Right atrium auricular region (tissue), 2 donors: Measurements from ENCODE around the gene LRP6. TPM values are rescaled to one million over a fixed set of nuclear protein-coding genes. Genes with fewer than 3 reads are reported as not detected.
"Not testable (repeated sequence)": the region's sequence is repeated elsewhere in the genome, so short reads cannot be mapped to it uniquely, and the experiment has no call there.

Experiments
- DNase-seq: peaks from one replicate; pipeline ENCODE4 v3.0.0-alpha.2; 2019; ENCODE audit warnings: low spot score
- H3K27ac ChIP-seq, 2 donors: fragments of 200-600 bp; sonication (generic); 1 replicate in 1 of 2; 2 replicates in 1 of 2; pipeline ENCODE4 v1.5.1; 2016 to 2019
- H3K27me3 ChIP-seq, 2 donors: fragments of 200-600 bp; sonication (generic); one replicate each; pipeline versions ENCODE4 v1.5.1 to v1.6.0; 2017 to 2019
- H3K36me3 ChIP-seq: fragments of 200-600 bp; sonication (generic); one replicate; pipeline ENCODE4 v1.5.1; 2016
- H3K4me1 ChIP-seq, 2 donors: fragments of 200-600 bp; sonication (generic); one replicate each; pipeline versions ENCODE4 v1.5.1 to v1.6.0; 2017 to 2019
- H3K4me3 ChIP-seq, 2 donors: fragments of 200-600 bp; sonication (generic); 1 replicate in 1 of 2; 2 replicates in 1 of 2; pipeline ENCODE4 v1.5.1; 2017 to 2019; ENCODE audit warnings: mild to moderate bottlenecking in 1 of 2, moderate library complexity in 1 of 2
- H3K9me3 ChIP-seq, 2 donors: fragments of 200-600 bp; sonication (generic); one replicate each; pipeline ENCODE4 v1.5.1; 2019
- CTCF ChIP-seq, 2 donors: fragments of 200-600 bp; sonication (generic); IDR thresholded peaks; one replicate each; pipeline ENCODE4 v1.5.1; 2019; ENCODE audit warnings: antibody characterized with exemption in 2 of 2
- total RNA-seq, 2 donors: library from RNA; depleted of rRNA; stranded (reverse); fragments of >200 nt; gene quantifications; one replicate each; pipeline ENCODE4 v1.1.0, GENCODE V29; 2016

The LRP6 gene
- total RNA-seq, 2 donors from 2014 or later: 16.5 to 21.3 TPM

- no peak for TF ChIP-seq CTCF (IDR thresholded peaks at IDR 0.05)
- DNase-seq: no peak
- Histone ChIP-seq H3K9me3 (no peaks in the 10 kb centered on the region), H3K27me3 (no peaks in the 10 kb centered on the region), H3K4me3 (no peak overlapping the region), H3K27ac (no peak overlapping the region), H3K36me3 (peaks cover 7% of the 10 kb centered on the region), H3K4me1 (peaks cover 0 to 17% of the 10 kb centered on the region in 2 donors)
Measured at GRCh38 chr12:12156828-12157227, 110.0 kb downstream of the LRP6 start.

- no peaks in the 10 kb centered on the region for H3K27me3 ChIP-seq
- peaks cover 7% of the 10 kb centered on the region for H3K36me3 ChIP-seq
- H3K27ac ChIP-seq: no peak overlapping the region
- DNase-seq: no peak
- peaks cover 0 to 16% of the 10 kb centered on the region in 2 donors for H3K4me1 ChIP-seq
- H3K4me3 ChIP-seq: no peak overlapping the region
- TF ChIP-seq CTCF (IDR thresholded peaks at IDR 0.05): no peak
- no peaks in the 10 kb centered on the region for H3K9me3 ChIP-seq
Measured at GRCh38 chr12:12156116-12156515, 110.7 kb downstream of the LRP6 start.

GRCh38 chr12:12153596-12153995 lies 113.2 kb downstream of the LRP6 start:
- no peak overlapping the region for H3K4me3 ChIP-seq
- H3K27ac ChIP-seq: no peak overlapping the region
- H3K27me3 ChIP-seq: no peaks in the 10 kb centered on the region
- DNase-seq: no peak
- H3K36me3 ChIP-seq: peaks cover 25% of the 10 kb centered on the region
- no peaks in the 10 kb centered on the region for H3K4me1 ChIP-seq
- H3K9me3 ChIP-seq: no peaks in the 10 kb centered on the region
- TF ChIP-seq CTCF (IDR thresholded peaks at IDR 0.05): no peak

DNA sequence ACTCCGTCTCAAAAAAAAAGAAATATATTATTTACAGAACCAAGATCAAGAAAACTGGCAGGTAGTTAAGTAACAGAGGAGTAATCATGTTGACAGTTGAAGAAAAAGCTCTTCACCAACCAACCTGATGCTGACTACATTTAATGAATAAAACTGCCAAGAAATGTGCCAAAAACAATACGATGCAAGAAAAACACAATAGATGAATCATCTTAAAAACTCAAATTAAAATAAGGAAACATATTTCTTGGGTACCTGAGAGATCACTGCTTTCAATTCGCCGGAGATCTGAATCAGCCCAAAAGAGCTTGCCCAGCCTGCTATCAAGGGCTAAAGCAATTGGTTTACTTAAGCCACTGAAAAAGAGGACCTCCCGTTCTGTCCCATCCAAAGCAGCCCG lies 119.7 kb downstream of the LRP6 start:
- DNase-seq: no peak
- Histone ChIP-seq H3K9me3 (no peaks in the 10 kb centered on the region), H3K4me3 (no peak overlapping the region), H3K27me3 (no peaks in the 10 kb centered on the region), H3K27ac (no peak overlapping the region), H3K4me1 (no peaks in the 10 kb centered on the region), H3K36me3 (peaks cover 37% of the 10 kb centered on the region)
- TF ChIP-seq CTCF (IDR thresholded peaks at IDR 0.05): no peak

DNA sequence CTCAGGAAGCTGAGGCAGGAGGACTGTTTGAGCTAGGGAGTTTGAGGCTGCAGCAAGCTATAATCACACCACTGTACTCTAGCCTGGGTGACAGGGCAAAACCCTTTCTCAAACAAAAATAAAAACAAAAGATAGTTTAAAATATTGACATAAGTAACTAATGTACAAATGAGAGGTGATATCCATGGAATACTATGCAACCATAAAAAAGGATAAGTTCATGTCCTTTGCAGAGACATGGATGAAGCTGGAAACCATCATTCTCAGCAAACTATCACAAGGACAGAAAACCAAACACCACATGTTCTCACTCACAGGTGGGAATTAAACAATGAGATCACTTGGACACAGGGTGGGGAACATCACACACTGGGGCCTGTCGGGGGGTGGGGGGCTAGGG lies 122.3 kb downstream of the LRP6 start:
- not testable (repeated sequence) for H3K4me1 ChIP-seq, DNase-seq, H3K27me3 ChIP-seq, H3K4me3 ChIP-seq, H3K9me3 ChIP-seq, H3K27ac ChIP-seq
- H3K36me3 ChIP-seq: peaks cover 23% of the 10 kb centered on the region

DNA sequence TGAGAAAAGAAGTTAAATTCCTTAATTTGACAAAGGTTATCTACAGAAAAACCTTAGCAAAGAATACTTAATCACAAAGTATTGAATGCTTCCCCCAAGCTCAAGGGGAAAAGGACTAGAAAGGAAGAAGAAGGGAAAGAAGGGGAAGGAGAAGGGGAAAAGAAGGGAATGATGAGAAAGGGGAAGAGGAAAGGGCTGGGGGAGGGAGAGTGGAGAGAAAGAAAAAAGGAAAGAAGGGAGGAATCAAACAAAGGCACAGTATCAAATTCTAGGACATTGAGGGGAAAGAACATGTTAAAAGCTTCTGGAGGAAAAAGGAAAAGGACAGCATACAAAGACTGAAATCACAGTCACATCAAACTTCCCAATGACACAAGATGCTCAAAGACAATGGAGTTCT lies 125.8 kb downstream of the LRP6 start:
- no peak overlapping the region for H3K27ac ChIP-seq

More for the DNA sequence above, 125.8 kb downstream of the LRP6 start:
- no peak for DNase-seq
- H3K4me1 ChIP-seq: no peaks in the 10 kb centered on the region
- no peaks in the 10 kb centered on the region for H3K9me3 ChIP-seq
- H3K27me3 ChIP-seq: no peaks in the 10 kb centered on the region
- peaks cover 11% of the 10 kb centered on the region for H3K36me3 ChIP-seq
- no peak for TF ChIP-seq CTCF (IDR thresholded peaks at IDR 0.05)
- no peak overlapping the region for H3K4me3 ChIP-seq
